ENCODE results near the gene ACOX3. TPM values are rescaled to one million over a fixed set of nuclear protein-coding genes. Genes with fewer than 3 reads are reported as not detected.

ACOX3 gene
- polyA plus RNA-seq, 1 donor (not counting 4 experiments of a cell fraction or from before 2014, with no cell fraction given): 6.7 TPM

- no peak for DNase-seq (ENCODE audit: low read depth, low spot score)
- TF ChIP-seq EZH2 (IDR thresholded peaks at IDR 0.05; ENCODE audit: low read length): no peak
- H4K20me1 ChIP-seq (ENCODE audit: control insufficient read depth, extremely low read depth, insufficient read depth, low read length): no peaks in the 10 kb centered on the region
- no peak overlapping the region for H3K27ac ChIP-seq (ENCODE audit: control insufficient read depth, insufficient read depth, low read length)
- dilution Hi-C loops (cut with MboI; ENCODE audit: extremely low pct_ligation_motif_present, low sequenced_read_pairs): loop anchor here (25.0 kb wide), 1 partner anchor 157 kb away; the partner anchor contains the start of gene HTRA3
- H3K4me2 ChIP-seq (ENCODE audit: control insufficient read depth, extremely low read depth, insufficient read depth, low read depth, low read length): no peak overlapping the region
- peaks cover 3% of the 10 kb centered on the region for H3K4me1 ChIP-seq (ENCODE audit: control insufficient read depth, extremely low read depth, insufficient read depth, low read length)
- no peaks in the 10 kb centered on the region for H3K79me2 ChIP-seq (ENCODE audit: control insufficient read depth, insufficient read depth, low read length)
- H2AFZ ChIP-seq (ENCODE audit: control insufficient read depth, low read length): no peak overlapping the region
- H3K9me1 ChIP-seq (ENCODE audit: control insufficient read depth, extremely low read depth, insufficient read depth, low read length): no peaks in the 10 kb centered on the region
- H3K9me3 ChIP-seq (ENCODE audit: control insufficient read depth, low read depth, low read length): no peaks in the 10 kb centered on the region
- peaks cover 0 to 9% of the 10 kb centered on the region in 2 experiments for H3K36me3 ChIP-seq (ENCODE audit: control insufficient read depth in 2 of 2, extremely low read depth in 1 of 2, insufficient read depth in 2 of 2, low read length in 2 of 2)
- H3K4me3 ChIP-seq (ENCODE audit: control insufficient read depth in 2 of 3, extremely low read depth in 1 of 3, insufficient read depth in 2 of 3, low read depth in 1 of 3, low read length in 3 of 3): no peak overlapping the region
- no peak for FAIRE-seq
- H3K9ac ChIP-seq (ENCODE audit: control insufficient read depth, extremely low read depth, insufficient read depth, low read length): no peak overlapping the region
- H3K27me3 ChIP-seq (ENCODE audit: control insufficient read depth, extremely low read depth, insufficient read depth, low read length): no peaks in the 10 kb centered on the region
Observed at GRCh38 chr4:8419222-8420041, 21.1 kb downstream of the ACOX3 start.

DNA sequence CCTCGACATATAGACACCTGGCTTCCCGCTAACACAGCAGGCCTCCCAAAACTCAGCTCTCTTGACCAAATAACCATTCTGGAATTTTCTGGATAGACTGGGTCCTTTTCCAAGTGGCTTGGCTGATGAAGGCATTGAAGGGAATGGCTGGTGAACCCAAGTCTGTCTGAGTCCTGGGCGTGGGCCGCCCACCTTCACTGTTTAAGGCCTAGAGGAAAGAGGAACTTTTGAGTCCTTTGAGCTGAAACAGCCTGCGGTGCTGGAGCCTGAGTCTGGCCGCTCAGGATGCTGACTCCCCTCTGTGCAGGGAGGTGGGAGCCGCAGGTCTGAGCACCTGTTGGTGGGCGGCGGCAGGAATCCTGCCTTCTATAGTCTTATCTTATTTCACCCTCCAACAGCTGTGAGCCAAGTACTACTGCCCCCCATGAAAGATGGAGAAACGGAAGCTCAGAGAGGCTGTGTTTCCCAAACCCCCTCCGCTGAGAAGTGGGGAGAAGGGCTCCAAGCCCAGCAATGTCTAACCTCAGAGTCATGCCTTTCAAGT lies 23.4 kb downstream of the ACOX3 start:
- Histone ChIP-seq H3K79me2 (ENCODE audit: control insufficient read depth, insufficient read depth, low read length) (no peaks in the 10 kb centered on the region), H3K4me1 (ENCODE audit: control insufficient read depth, extremely low read depth, insufficient read depth, low read length) (peaks cover 3% of the 10 kb centered on the region), H3K36me3 (ENCODE audit: control insufficient read depth in 2 of 2, extremely low read depth in 1 of 2, insufficient read depth in 2 of 2, low read length in 2 of 2) (peaks cover 0 to 17% of the 10 kb centered on the region in 2 experiments), H3K9ac (ENCODE audit: control insufficient read depth, extremely low read depth, insufficient read depth, low read length) (no peak overlapping the region), H4K20me1 (ENCODE audit: control insufficient read depth, extremely low read depth, insufficient read depth, low read length) (no peaks in the 10 kb centered on the region), H3K27ac (ENCODE audit: control insufficient read depth, insufficient read depth, low read length) (no peak overlapping the region), H3K9me1 (ENCODE audit: control insufficient read depth, extremely low read depth, insufficient read depth, low read length) (no peaks in the 10 kb centered on the region), H3K4me2 (ENCODE audit: control insufficient read depth, extremely low read depth, insufficient read depth, low read depth, low read length) (no peak overlapping the region), H3K4me3 (ENCODE audit: control insufficient read depth in 2 of 3, extremely low read depth in 1 of 3, insufficient read depth in 2 of 3, low read depth in 1 of 3, low read length in 3 of 3) (no peak overlapping the region), H3K27me3 (ENCODE audit: control insufficient read depth, extremely low read depth, insufficient read depth, low read length) (no peaks in the 10 kb centered on the region), H2AFZ (ENCODE audit: control insufficient read depth, low read length) (no peak overlapping the region), H3K9me3 (ENCODE audit: control insufficient read depth, low read depth, low read length) (no peaks in the 10 kb centered on the region)
- no peak for TF ChIP-seq EZH2 (IDR thresholded peaks at IDR 0.05; ENCODE audit: low read length)
- TF ChIP-seq CTCF (optimal IDR thresholded peaks at IDR 0.05 in 1 of 3, IDR thresholded peaks at IDR 0.05 in 1 of 3, conservative IDR thresholded peaks at IDR 0.05 in 1 of 3; ENCODE audit: extremely low read depth in 1 of 3, insufficient read depth in 2 of 3, low read length in 3 of 3): no peak
- dilution Hi-C loops (cut with MboI; ENCODE audit: extremely low pct_ligation_motif_present, low sequenced_read_pairs): loop anchor here (25.0 kb wide), 1 partner anchor 155 kb away; the partner anchor contains the start of gene HTRA3
- FAIRE-seq (no peak), DNase-seq (ENCODE audit: low read depth, low spot score) (no peak)

Data from keratinocyte (primary cell).